Right atrium auricular region (tissue), 2 donors: ENCODE results near the gene KLK10. TPM values are rescaled to one million over a fixed set of nuclear protein-coding genes. Genes with fewer than 3 reads are reported as not detected.

Source experiments
- DNase-seq: peaks from one replicate; pipeline ENCODE4 v3.0.0-alpha.2; 2019; ENCODE audit warnings: low spot score
- H3K27ac ChIP-seq, 2 donors: fragments of 200-600 bp; sonication (generic); 1 replicate in 1 of 2; 2 replicates in 1 of 2; pipeline ENCODE4 v1.5.1; 2016 to 2019
- H3K27me3 ChIP-seq, 2 donors: fragments of 200-600 bp; sonication (generic); one replicate each; pipeline versions ENCODE4 v1.5.1 to v1.6.0; 2017 to 2019
- H3K36me3 ChIP-seq: fragments of 200-600 bp; sonication (generic); one replicate; pipeline ENCODE4 v1.5.1; 2016
- H3K4me1 ChIP-seq, 2 donors: fragments of 200-600 bp; sonication (generic); one replicate each; pipeline versions ENCODE4 v1.5.1 to v1.6.0; 2017 to 2019
- H3K4me3 ChIP-seq, 2 donors: fragments of 200-600 bp; sonication (generic); 1 replicate in 1 of 2; 2 replicates in 1 of 2; pipeline ENCODE4 v1.5.1; 2017 to 2019; ENCODE audit warnings: mild to moderate bottlenecking in 1 of 2, moderate library complexity in 1 of 2
- H3K9me3 ChIP-seq, 2 donors: fragments of 200-600 bp; sonication (generic); one replicate each; pipeline ENCODE4 v1.5.1; 2019
- total RNA-seq, 2 donors: library from RNA; depleted of rRNA; stranded (reverse); fragments of >200 nt; gene quantifications; one replicate each; pipeline ENCODE4 v1.1.0, GENCODE V29; 2016
- TF ChIP-seq, protein P1 (sequence below), 2 donors: fragments of 200-600 bp; sonication (generic); IDR thresholded peaks; one replicate each; pipeline ENCODE4 v1.5.1; 2019; ENCODE audit warnings: antibody characterized with exemption in 2 of 2

The KLK10 gene
- total RNA-seq, 2 donors from 2014 or later: 4.5 TPM; not detected in 1

DNA sequence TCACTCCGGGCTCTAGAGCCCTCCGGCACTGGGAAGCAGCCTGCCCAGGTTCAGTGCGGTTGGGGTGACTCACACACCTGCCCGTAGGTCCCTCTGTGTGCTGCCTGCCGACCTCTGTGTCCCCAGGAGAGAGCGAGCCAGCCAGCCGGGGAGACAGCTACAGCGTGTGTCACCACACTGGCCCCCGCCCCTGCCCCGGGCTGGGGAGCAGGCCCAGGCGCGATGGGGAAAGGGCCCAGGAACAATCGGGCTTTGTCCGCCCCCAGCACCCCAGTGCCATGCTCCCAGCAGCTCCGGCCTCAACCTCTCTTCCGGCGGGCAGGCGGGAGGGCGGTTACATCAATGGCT lies 50.1 kb downstream of the KLK10 start, which contains the start of gene KLK6:
KLK6 (minus strand) TSS at position 179 of the 348 bp plus-strand sequence. CDS start 1,487 bp downstream, outside the sequence.
- H3K27me3 ChIP-seq: no peaks in the 10 kb centered on the region
- no peaks in the 10 kb centered on the region for H3K36me3 ChIP-seq
- no peaks in the 10 kb centered on the region for H3K4me1 ChIP-seq
- TF ChIP-seq, protein P1, sequence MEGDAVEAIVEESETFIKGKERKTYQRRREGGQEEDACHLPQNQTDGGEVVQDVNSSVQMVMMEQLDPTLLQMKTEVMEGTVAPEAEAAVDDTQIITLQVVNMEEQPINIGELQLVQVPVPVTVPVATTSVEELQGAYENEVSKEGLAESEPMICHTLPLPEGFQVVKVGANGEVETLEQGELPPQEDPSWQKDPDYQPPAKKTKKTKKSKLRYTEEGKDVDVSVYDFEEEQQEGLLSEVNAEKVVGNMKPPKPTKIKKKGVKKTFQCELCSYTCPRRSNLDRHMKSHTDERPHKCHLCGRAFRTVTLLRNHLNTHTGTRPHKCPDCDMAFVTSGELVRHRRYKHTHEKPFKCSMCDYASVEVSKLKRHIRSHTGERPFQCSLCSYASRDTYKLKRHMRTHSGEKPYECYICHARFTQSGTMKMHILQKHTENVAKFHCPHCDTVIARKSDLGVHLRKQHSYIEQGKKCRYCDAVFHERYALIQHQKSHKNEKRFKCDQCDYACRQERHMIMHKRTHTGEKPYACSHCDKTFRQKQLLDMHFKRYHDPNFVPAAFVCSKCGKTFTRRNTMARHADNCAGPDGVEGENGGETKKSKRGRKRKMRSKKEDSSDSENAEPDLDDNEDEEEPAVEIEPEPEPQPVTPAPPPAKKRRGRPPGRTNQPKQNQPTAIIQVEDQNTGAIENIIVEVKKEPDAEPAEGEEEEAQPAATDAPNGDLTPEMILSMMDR (IDR thresholded peaks at IDR 0.05): no peak
- DNase-seq: no peak
- no peak within 1 kb of the TSS for H3K4me3 ChIP-seq
- H3K9me3 ChIP-seq: no peaks in the 10 kb centered on the region
- H3K27ac ChIP-seq: no peak within 1 kb of the TSS

DNA sequence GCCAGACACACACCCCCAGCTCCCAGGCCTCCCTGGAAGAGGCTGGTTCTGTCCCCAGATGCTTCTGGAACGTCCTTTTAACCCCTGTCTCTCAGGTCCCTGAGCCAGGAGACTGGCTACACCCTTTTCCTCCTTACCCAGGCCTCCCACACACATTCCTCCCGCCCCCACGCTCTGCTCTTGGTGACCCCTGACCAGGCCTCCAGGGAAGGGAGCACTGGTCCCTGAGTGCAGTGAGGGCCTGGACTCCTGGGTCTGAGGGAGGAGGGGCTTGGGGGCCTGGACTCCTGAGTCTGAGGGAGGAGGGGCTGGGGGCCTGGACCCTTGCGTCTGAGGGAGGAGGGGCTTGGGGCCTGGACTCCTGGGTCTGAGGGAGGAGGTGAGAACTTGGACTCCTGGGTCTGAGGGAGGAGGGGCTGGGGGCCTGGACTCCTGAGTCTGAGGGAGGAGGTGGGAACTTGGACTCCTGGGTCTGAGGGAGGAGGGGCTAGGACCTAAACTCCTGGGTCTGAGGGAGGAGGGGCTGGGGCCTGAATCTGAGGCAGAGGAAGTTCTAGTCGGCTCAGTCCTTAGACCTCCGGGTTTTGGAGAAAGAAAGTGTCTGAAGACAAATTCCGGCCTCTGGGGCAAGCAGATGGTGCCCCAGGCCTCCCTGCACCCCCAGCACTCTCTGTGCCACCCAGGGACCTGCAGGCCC lies 50.6 kb downstream of the KLK10 start:
- no peak overlapping the region for H3K27ac ChIP-seq
- H3K36me3 ChIP-seq: no peaks in the 10 kb centered on the region
- TF ChIP-seq, protein P1 (IDR thresholded peaks at IDR 0.05): no peak
- no peaks in the 10 kb centered on the region for H3K27me3 ChIP-seq
- no peaks in the 10 kb centered on the region for H3K4me1 ChIP-seq
- H3K9me3 ChIP-seq: no peaks in the 10 kb centered on the region
- no peak overlapping the region for H3K4me3 ChIP-seq
- DNase-seq: no peak

DNA sequence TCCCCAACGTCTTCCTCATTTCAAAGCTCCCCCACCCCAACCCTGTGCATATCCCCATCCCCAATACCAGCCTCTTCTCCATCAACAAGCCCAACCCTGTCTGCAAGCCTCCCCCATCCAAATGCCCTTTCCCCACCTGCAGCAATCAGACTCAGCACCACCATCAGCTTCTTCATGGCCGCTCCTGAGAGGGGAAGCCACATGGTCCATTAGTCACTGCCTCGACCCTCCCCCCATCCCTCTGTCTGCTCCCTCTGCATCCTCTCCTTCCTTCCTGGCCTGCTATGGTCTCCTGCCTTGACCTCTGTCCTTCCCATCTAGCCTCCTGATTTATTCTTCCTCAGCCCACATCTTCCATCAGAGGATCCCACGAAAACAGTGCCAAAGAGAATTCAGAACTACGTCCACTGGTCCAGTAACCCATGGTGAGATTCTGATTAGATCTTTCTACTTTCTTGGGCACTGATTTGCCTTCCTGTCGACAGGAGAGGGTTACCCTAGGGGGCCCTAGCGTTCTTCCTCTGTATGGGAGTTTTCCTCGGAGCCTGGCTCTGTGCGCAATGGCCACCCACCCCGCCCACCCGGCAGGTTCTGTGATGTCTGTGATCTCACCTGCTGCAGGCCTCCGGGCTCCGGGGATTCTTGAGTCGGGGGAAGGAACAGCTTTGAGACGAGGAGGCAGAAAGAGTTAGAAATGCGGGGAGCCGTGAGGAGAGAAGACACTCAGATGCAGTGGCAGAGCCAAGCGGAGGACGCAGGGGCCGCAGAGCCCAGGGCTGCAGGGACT lies 51.4 kb downstream of the KLK10 start:
- DNase-seq: no peak
- Histone ChIP-seq H3K4me3 (no peak overlapping the region), H3K4me1 (no peaks in the 10 kb centered on the region), H3K27me3 (no peaks in the 10 kb centered on the region), H3K27ac (no peak overlapping the region), H3K36me3 (no peaks in the 10 kb centered on the region), H3K9me3 (no peaks in the 10 kb centered on the region)
- TF ChIP-seq, protein P1 (IDR thresholded peaks at IDR 0.05): no peak

DNA sequence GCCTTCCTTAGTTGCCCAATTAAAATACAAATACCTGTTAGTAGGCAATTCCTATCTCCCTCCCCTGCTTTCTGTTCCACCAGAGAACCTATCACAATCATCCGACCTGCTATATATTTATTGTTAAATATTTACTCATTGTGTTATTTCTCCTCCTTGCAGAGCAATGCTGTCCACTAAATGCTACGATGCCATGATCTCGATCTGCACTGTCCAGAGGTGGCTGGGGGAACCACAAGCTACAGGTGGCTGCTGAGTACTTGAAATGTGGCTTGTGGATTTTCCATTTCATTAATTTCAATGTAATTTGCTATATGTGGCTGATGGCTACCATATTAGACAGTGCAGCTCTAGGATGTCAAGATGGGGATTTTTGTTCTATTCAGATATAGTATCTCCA lies 55.2 kb downstream of the KLK10 start:
- no peaks in the 10 kb centered on the region for H3K27me3 ChIP-seq
- no peak for DNase-seq
- TF ChIP-seq, protein P1 (IDR thresholded peaks at IDR 0.05): no peak
- no peaks in the 10 kb centered on the region for H3K9me3 ChIP-seq
- no peaks in the 10 kb centered on the region for H3K4me1 ChIP-seq
- H3K36me3 ChIP-seq: no peaks in the 10 kb centered on the region
- H3K27ac ChIP-seq: no peak overlapping the region
- no peak overlapping the region for H3K4me3 ChIP-seq

DNA sequence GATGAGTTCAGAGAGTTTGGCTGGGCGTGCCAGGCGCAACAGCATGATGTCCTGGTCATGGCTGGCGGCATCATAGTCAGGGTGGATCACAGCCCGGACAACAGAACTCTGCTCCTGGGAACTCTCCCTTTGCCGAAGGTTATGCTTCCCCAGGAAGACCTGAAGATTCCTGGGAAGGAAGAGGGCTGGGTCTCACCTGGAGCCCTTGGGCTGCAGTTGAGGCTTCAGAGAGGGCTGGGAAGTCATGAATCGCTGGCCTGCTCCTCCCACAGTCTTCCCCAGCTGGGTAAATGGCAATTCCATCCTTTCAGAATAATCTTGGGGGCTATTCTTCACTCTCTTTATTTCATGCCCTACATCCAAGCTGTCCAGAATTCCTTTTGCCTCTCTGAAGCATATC lies 56.1 kb downstream of the KLK10 start:
- no peak overlapping the region for H3K27ac ChIP-seq
- TF ChIP-seq, protein P1 (IDR thresholded peaks at IDR 0.05): no peak
- no peak overlapping the region for H3K4me3 ChIP-seq
- no peaks in the 10 kb centered on the region for H3K36me3 ChIP-seq
- H3K27me3 ChIP-seq: no peaks in the 10 kb centered on the region
- H3K9me3 ChIP-seq: no peaks in the 10 kb centered on the region
- DNase-seq: no peak
- H3K4me1 ChIP-seq: no peaks in the 10 kb centered on the region

Other genes with a start within 250 kb of the KLK10 start
- gene GPR32, start 249.2 kb downstream of the KLK10 start, total RNA-seq: not detected
- gene ACP4, start 229.3 kb downstream of the KLK10 start, total RNA-seq: not detected
- gene KLK1, start 195.9 kb downstream of the KLK10 start, total RNA-seq: under 1 TPM in 1 of 2 donors, not detected in 1; 0.51 TPM
- not detected for gene KLK15, start 186.1 kb downstream of the KLK10 start, total RNA-seq
- not detected for gene KLK3, start 164.8 kb downstream of the KLK10 start, total RNA-seq
- not detected for gene KLK2, start 146.3 kb downstream of the KLK10 start, total RNA-seq
- not detected for gene KLK4, start 108.3 kb downstream of the KLK10 start, total RNA-seq
- 1 to 10 TPM; 2.6 to 3.1 TPM for gene KLK5, start 66.7 kb downstream of the KLK10 start, total RNA-seq
- not detected for gene KLK6, start 50.1 kb downstream of the KLK10 start, total RNA-seq
- 1 to 10 TPM; 1.5 to 1.6 TPM for gene KLK7, start 35.8 kb downstream of the KLK10 start, total RNA-seq
- gene KLK8, start 18.1 kb downstream of the KLK10 start, total RNA-seq: 1 to 10 TPM in 1 of 2 donors, not detected in 1; 2.9 TPM
- gene KLK11, start 6.9 kb upstream of the KLK10 start, total RNA-seq: 10 to 100 TPM; 12.5 to 24.4 TPM
- gene KLK12, start 15.3 kb upstream of the KLK10 start, total RNA-seq: not detected
- not detected for gene KLK13, start 45.4 kb upstream of the KLK10 start, total RNA-seq
- under 1 TPM in 1 of 2 donors, not detected in 1; 0.35 TPM for gene KLK14, start 63.2 kb upstream of the KLK10 start, total RNA-seq
- 1 to 10 TPM; 4.8 to 7.7 TPM for gene CTU1, start 88.7 kb upstream of the KLK10 start, total RNA-seq
- 1 to 10 TPM; 1.5 to 7.4 TPM for gene SIGLEC9, start 105.2 kb upstream of the KLK10 start, total RNA-seq
- gene SIGLEC7, start 122.6 kb upstream of the KLK10 start, total RNA-seq: 1 to 10 TPM in 1 of 2 donors, under 1 TPM in 1; 0.26 to 1.7 TPM
- 1 to 10 TPM; 2.3 to 4.2 TPM for gene CD33, start 205.4 kb upstream of the KLK10 start, total RNA-seq
- not detected for gene SIGLECL1, start 231.4 kb upstream of the KLK10 start, total RNA-seq